K562 (cell line): ENCODE data around the gene NECTIN4.

Source experiments
- EHMT2 ChIP-seq: fragments of 450-650 bp; IDR thresholded peaks from 2 replicates; pipeline ENCODE4 v1.6.1; 2018; ENCODE audit warnings: antibody characterized with exemption
- GATA2 ChIP-seq: sonication (generic); formaldehyde crosslinking; IDR thresholded peaks from 2 replicates; pipeline ENCODE4 v1.4.0; 2020; ENCODE audit warnings: mild to moderate bottlenecking, missing genetic modification reagents
- TF ChIP-seq, protein P1 (sequence below): fragments of 450-650 bp; IDR thresholded peaks from 2 replicates; pipeline ENCODE4 v1.6.1; 2016
- TF ChIP-seq, protein P2 (sequence below), 3 experiments: IDR thresholded peaks in 2 of 3; conservative IDR thresholded peaks in 1 of 3; 2 replicates each; pipeline ENCODE4 v1.5.1; 2011 to 2012; ENCODE audit warnings: low read length in 3 of 3, mild to moderate bottlenecking in 3 of 3, control low read depth in 2 of 3, improper control_type of control experiment in 1 of 3, inconsistent platforms in 1 of 3, low read depth in 1 of 3, mixed read lengths in 1 of 3, moderate library complexity in 1 of 3; ENCODE audit not compliant: insufficient read depth in 2 of 3

DNA sequence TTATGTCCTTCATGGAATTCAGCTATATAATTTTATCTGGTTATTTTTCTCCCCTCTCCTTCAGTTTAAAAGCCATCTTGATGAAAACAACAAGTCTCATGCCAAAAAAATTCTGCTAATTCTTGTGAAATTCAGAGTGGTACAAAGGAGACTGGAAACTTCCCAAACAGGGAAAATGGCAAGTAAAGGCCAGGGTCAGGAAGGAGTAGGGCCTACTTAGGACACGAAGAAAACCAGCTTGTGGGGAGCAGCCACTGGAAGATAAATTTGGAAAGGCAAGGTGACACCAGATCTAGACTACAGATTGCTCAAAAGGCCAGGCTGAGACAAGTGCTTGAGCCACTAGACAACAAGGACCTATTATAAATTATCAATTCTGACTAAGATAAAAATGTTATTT lies 56.9 kb downstream of the NECTIN4 start:
- no peak for TF ChIP-seq GATA2 (CRISPR knock-in tag)
- TF ChIP-seq, protein P1, sequence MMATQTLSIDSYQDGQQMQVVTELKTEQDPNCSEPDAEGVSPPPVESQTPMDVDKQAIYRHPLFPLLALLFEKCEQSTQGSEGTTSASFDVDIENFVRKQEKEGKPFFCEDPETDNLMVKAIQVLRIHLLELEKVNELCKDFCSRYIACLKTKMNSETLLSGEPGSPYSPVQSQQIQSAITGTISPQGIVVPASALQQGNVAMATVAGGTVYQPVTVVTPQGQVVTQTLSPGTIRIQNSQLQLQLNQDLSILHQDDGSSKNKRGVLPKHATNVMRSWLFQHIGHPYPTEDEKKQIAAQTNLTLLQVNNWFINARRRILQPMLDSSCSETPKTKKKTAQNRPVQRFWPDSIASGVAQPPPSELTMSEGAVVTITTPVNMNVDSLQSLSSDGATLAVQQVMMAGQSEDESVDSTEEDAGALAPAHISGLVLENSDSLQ, result 0 out of 2 replicates have a peak, but pooled peaks have one; percentile 8
- TF ChIP-seq EHMT2, result no peak
- TF ChIP-seq, protein P2, sequence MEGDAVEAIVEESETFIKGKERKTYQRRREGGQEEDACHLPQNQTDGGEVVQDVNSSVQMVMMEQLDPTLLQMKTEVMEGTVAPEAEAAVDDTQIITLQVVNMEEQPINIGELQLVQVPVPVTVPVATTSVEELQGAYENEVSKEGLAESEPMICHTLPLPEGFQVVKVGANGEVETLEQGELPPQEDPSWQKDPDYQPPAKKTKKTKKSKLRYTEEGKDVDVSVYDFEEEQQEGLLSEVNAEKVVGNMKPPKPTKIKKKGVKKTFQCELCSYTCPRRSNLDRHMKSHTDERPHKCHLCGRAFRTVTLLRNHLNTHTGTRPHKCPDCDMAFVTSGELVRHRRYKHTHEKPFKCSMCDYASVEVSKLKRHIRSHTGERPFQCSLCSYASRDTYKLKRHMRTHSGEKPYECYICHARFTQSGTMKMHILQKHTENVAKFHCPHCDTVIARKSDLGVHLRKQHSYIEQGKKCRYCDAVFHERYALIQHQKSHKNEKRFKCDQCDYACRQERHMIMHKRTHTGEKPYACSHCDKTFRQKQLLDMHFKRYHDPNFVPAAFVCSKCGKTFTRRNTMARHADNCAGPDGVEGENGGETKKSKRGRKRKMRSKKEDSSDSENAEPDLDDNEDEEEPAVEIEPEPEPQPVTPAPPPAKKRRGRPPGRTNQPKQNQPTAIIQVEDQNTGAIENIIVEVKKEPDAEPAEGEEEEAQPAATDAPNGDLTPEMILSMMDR (IDR thresholded peaks at IDR 0.05 in 2 of 3, conservative IDR thresholded peaks at IDR 0.05 in 1 of 3; ENCODE audit: insufficient read depth in 2 of 3, low read depth in 1 of 3, low read length in 3 of 3), result no peak
